Skeletal muscle cell (primary cell): ENCODE measurements around the gene ULK2.
"Not testable (repeated sequence)": the region's sequence is repeated elsewhere in the genome, so short reads cannot be mapped to it uniquely, and the experiment has no call there.

Experiments used
- DNase-seq: peaks from one replicate; pipeline ENCODE4 v3.0.0-alpha.2; 2010; ENCODE audit warnings: low read depth
- H3K4me3 ChIP-seq: 2 replicates; pipeline ENCODE4 v1.5.1; 2011; ENCODE audit warnings: low read depth, mild to moderate bottlenecking, control low read depth, low read length, moderate library complexity

Gene ULK2

GRCh38 chr17:19770985-19771735 is 96.6 kb downstream of the ULK2 start:
- no peak for DNase-seq
- no peak overlapping the region for H3K4me3 ChIP-seq

- H3K4me3 ChIP-seq = no peak overlapping the region
- DNase-seq = no peak
These were observed 97.6 kb downstream of the ULK2 start for GRCh38 chr17:19769946-19770652.

- no peak overlapping the region for H3K4me3 ChIP-seq
- no peak for DNase-seq
These were observed 99.5 kb downstream of the ULK2 start for GRCh38 chr17:19768046-19768782.

- DNase-seq = no peak
- no peak overlapping the region for H3K4me3 ChIP-seq
These were observed 101.1 kb downstream of the ULK2 start for GRCh38 chr17:19766421-19767270.

GRCh38 chr17:19766016-19766415 is 101.7 kb downstream of the ULK2 start:
- no peak overlapping the region for H3K4me3 ChIP-seq
- no peak for DNase-seq

- not testable (repeated sequence) for DNase-seq, H3K4me3 ChIP-seq
These were observed 103.7 kb downstream of the ULK2 start for GRCh38 chr17:19763991-19764390.

GRCh38 chr17:19763416-19763815 is 104.3 kb downstream of the ULK2 start:
- no peak overlapping the region for H3K4me3 ChIP-seq
- DNase-seq = no peak

- DNase-seq = no peak
- H3K4me3 ChIP-seq = no peak overlapping the region
These were observed 105.2 kb downstream of the ULK2 start for GRCh38 chr17:19762515-19762961.

GRCh38 chr17:19760746-19761145 is 107.0 kb downstream of the ULK2 start:
- DNase-seq = no peak

GRCh38 chr17:19759568-19760549 is 107.9 kb downstream of the ULK2 start:
- no peak for DNase-seq
- H3K4me3 ChIP-seq = no peak overlapping the region

More at GRCh38 chr17:19760746-19761145, 107.0 kb downstream of the ULK2 start:
- no peak overlapping the region for H3K4me3 ChIP-seq

GRCh38 chr17:19757536-19758180 is 110.1 kb downstream of the ULK2 start:
- DNase-seq = no peak
- no peak overlapping the region for H3K4me3 ChIP-seq

GRCh38 chr17:19756546-19756945 is 111.2 kb downstream of the ULK2 start:
- DNase-seq = no peak
- no peak overlapping the region for H3K4me3 ChIP-seq

GRCh38 chr17:19755821-19756510 is 111.8 kb downstream of the ULK2 start:
- no peak overlapping the region for H3K4me3 ChIP-seq
- DNase-seq = no peak

GRCh38 chr17:19755392-19755791 is 112.3 kb downstream of the ULK2 start:
- DNase-seq = no peak
- H3K4me3 ChIP-seq = no peak overlapping the region

- no peak for DNase-seq
- no peak overlapping the region for H3K4me3 ChIP-seq
These were observed 113.9 kb downstream of the ULK2 start for GRCh38 chr17:19753661-19754463.

- no peak overlapping the region for H3K4me3 ChIP-seq
- peak; percentile 31 for DNase-seq
These were observed 114.7 kb downstream of the ULK2 start for GRCh38 chr17:19753051-19753509.
